SH-SY5Y (cell line): ENCODE results near the gene PARVB.

Experiments used
- GATA2 ChIP-seq: IDR thresholded peaks from 2 replicates; pipeline ENCODE4 v1.6.1; 2011; ENCODE audit warnings: mild to moderate bottlenecking, low read depth, low read length
- GATA3 ChIP-seq: IDR thresholded peaks from 2 replicates; pipeline ENCODE4 v1.6.1; 2011; ENCODE audit warnings: low read depth, mild to moderate bottlenecking, low read length, moderate library complexity

DNA sequence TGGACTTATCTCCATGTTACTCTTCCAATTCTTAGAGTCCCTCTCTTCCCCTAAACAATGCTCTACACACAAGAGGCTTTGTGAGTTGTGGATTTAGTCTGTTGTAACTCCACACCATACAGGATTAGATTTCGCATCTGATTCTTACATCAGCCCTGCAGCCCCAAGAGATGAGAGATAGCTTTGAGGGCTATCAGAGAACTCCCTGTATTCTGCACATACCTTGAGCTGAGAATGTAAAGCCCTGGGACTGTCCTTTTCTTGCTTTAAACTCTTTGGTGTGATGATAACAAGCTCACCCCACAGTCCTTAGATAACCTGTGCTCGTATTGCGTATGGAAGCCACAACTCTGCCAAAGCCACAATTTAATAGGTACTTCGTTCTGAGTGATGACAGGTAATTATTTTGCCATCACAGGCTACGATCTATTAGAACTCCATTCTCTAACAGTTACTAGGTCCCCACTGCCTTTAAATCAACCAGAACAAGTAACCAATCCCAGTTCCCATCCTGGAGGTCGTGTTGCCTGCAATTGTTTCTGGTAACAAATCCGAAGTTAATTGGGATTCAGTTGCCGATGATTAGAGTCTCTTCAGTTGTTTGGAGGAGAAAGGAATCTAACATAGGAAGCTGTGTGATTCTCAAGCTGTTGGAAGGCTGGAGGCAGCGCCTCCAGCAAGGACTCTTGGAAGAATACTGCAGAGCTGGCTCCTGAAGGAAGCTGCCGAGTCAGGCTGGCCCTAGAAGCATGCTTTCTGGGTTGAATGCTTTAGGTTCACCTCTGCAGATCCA, 155.3 kb downstream of the PARVB start:
- no peak for TF ChIP-seq GATA3
- no peak for TF ChIP-seq GATA2
